ENCODE results near the gene PPP2R3B. TPM values are rescaled to one million over a fixed set of nuclear protein-coding genes. Genes with fewer than 3 reads are reported as not detected.
"Not testable (repeated sequence)": the region's sequence is repeated elsewhere in the genome, so short reads cannot be mapped to it uniquely, and the experiment has no call there.

PPP2R3B gene, protein sequence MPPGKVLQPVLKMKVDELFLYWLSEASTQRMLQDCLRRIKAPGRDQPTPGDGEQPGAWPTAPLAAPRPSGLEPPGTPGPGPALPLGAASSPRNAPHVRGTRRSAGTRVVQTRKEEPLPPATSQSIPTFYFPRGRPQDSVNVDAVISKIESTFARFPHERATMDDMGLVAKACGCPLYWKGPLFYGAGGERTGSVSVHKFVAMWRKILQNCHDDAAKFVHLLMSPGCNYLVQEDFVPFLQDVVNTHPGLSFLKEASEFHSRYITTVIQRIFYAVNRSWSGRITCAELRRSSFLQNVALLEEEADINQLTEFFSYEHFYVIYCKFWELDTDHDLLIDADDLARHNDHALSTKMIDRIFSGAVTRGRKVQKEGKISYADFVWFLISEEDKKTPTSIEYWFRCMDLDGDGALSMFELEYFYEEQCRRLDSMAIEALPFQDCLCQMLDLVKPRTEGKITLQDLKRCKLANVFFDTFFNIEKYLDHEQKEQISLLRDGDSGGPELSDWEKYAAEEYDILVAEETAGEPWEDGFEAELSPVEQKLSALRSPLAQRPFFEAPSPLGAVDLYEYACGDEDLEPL
- total RNA-seq (10 to 100 TPM; 21.2 to 23.1 TPM), polyA plus RNA-seq (10.0 TPM)

DNA sequence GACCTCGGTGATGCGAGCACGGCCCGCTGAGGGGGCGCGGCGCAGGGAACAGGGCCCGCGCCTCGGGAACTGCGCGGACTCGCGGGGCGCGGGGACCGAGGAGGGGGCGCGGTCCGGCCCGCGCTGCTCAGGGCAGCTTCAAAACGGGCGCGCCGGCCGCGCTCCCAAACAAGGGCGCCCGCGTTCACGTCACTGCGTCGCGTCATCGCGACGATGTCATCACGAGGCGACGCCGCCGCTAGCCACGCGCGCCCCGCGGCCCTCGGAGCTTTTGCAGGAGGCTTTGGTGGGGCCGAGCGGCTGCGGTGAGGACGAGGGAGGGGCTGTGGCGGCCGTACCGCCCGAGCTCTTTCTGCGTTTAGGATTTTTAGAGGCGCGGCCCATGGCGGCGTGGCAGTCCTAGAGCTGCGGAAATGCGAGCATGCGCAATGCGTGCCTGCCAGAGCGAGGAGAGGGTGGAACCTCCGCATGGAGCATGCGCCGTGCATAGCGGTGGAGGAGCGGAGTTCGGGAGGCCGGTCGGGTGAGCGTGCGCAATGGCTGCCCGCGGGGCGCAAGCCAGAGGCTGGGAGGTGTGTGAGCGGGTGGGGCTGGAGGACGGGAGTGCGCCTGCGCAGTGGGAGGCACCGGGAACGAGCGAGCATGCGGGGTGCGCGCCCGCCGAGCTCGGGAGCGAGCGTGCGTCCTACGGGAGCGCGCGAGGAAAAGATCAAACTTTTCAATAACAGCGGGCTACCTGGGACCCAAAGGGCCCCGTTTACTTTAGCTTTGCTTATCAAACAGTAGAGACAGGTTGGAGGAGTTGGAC lies at the start of gene PPP2R3B:
PPP2R3B (minus strand) TSS at position 140 of the 808 bp plus-strand sequence. CDS start 216 bp downstream, outside the sequence.
- no peaks in the 10 kb centered on the region for H3K9me3 ChIP-seq (ENCODE audit: low read length)
- ChIA-PET CTCF (no interaction called here), POLR2A (no interaction called here)
- H3K9me3 Mint-ChIP-seq: no peaks in the 10 kb centered on the region
- no peaks in the 10 kb centered on the region for H3K27me3 ChIP-seq (ENCODE audit: insufficient read depth, low read length, poor library complexity, severe bottlenecking)
- peaks cover 0 to 5% (median 0%) of the 10 kb centered on the region in 3 donors for H3K36me3 Mint-ChIP-seq
- H3K36me3 ChIP-seq (ENCODE audit: insufficient read depth, low read length): no peaks in the 10 kb centered on the region
- peaks cover 0 to 5% of the 10 kb centered on the region in 2 donors for H3K27me3 Mint-ChIP-seq
- peak within 1 kb of the TSS; percentile 98 for H3K27ac ChIP-seq (ENCODE audit: low read depth, low read length)
- DNase-seq: peak; percentile 99 to 100 (median 99)
- peaks cover 8 to 13% (median 10%) of the 10 kb centered on the region in 3 donors for H3K4me1 Mint-ChIP-seq
- H3K4me1 ChIP-seq (ENCODE audit: insufficient read depth, low read length): peaks cover 6% of the 10 kb centered on the region
- peak within 1 kb of the TSS; percentile 70 for H3K4me3 ChIP-seq (ENCODE audit: low read length)
- H3K4me3 Mint-ChIP-seq: peak within 1 kb of the TSS; percentile 85 to 95 (median 91)
- H3K27ac Mint-ChIP-seq: peak within 1 kb of the TSS; percentile 94 to 100 (median 99)

DNA sequence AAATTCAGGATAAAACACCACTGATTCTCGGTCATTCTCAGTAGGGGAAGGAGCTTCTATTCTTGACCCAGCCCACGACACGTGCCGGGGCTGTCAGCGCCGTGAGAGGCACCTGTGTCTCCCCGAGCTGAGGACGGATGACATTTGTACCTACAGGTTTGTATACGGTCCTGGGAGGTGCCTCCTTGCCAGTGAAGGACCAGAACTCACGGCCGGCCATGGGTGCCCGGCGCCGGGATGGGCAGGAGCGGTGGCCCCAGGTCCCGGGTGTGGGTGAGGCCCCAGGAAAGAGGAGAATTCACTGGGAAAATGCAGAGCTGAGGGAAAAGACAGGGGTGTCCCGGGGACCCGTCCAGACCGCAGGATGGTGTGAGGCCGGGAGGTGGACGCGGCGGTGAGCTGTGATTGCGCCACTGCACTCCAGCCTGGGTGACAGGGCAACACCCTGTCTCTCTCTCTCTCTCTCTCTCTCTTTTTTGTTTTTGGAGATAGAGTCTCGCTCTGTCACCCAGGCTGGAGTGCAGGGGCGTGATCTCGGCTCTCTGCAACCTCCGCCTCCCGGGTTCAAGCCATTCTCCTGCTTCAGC lies 48.9 kb upstream of the PPP2R3B start:
- Mint-ChIP-seq H3K4me3 (no peak overlapping the region), H3K9me3 (peaks cover 0 to 17% (median 4%) of the 10 kb centered on the region in 5 donors), H3K27me3 (peaks cover 4 to 8% of the 10 kb centered on the region in 2 donors), H3K36me3 (peaks cover 0 to 7% (median 0%) of the 10 kb centered on the region in 3 donors), H3K27ac (peak overlapping the region in 1 of 8 donors; percentile 24), H3K4me1 (peaks cover 0 to 10% (median 0%) of the 10 kb centered on the region in 3 donors)
- Histone ChIP-seq H3K27me3 (ENCODE audit: insufficient read depth, low read length, poor library complexity, severe bottlenecking) (no peaks in the 10 kb centered on the region), H3K9me3 (ENCODE audit: low read length) (no peaks in the 10 kb centered on the region), H3K4me1 (ENCODE audit: insufficient read depth, low read length) (no peaks in the 10 kb centered on the region), H3K36me3 (ENCODE audit: insufficient read depth, low read length) (no peaks in the 10 kb centered on the region), H3K27ac (ENCODE audit: low read depth, low read length) (no peak overlapping the region), H3K4me3 (ENCODE audit: low read length) (no peak overlapping the region)
- no peak for DNase-seq
- ChIA-PET CTCF (no interaction called here), POLR2A (no interaction called here)

DNA sequence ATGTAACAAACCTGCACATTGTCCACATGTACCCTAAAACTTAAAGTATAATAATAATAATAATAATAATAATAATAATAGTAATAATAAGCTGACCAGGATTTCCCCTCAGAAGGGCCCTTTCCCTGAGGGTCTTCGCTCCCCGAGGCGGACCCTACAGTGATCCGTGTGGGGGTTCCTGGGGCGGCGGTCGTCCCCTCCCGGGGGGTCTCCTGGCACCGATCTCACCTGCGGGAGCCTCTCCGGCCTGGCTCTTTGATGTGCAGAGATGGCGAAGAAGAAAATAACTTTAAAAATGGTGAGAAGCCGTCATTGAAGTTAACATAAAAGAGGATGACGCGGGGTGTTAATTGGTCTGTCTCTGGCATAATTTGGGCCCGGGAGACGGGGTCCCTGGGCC lies 48.2 kb upstream of the PPP2R3B start:
- Mint-ChIP-seq H3K27ac (peak overlapping the region in 1 of 8 donors; percentile 65), H3K9me3 (peaks cover 0 to 19% (median 4%) of the 10 kb centered on the region in 5 donors), H3K4me1 (peaks cover 0 to 10% (median 0%) of the 10 kb centered on the region in 3 donors), H3K4me3 (no peak overlapping the region), H3K27me3 (peaks cover 5 to 11% of the 10 kb centered on the region in 2 donors), H3K36me3 (peaks cover 0 to 7% (median 0%) of the 10 kb centered on the region in 3 donors)
- H3K27me3 ChIP-seq (ENCODE audit: insufficient read depth, low read length, poor library complexity, severe bottlenecking): no peaks in the 10 kb centered on the region
- DNase-seq: no peak
- no peaks in the 10 kb centered on the region for H3K4me1 ChIP-seq (ENCODE audit: insufficient read depth, low read length)
- H3K36me3 ChIP-seq (ENCODE audit: insufficient read depth, low read length): no peaks in the 10 kb centered on the region
- POLR2A ChIA-PET: no interaction called here
- no peak overlapping the region for H3K27ac ChIP-seq (ENCODE audit: low read depth, low read length)
- no peak overlapping the region for H3K4me3 ChIP-seq (ENCODE audit: low read length)
- H3K9me3 ChIP-seq (ENCODE audit: low read length): no peaks in the 10 kb centered on the region
- CTCF ChIA-PET: no interaction called here

DNA sequence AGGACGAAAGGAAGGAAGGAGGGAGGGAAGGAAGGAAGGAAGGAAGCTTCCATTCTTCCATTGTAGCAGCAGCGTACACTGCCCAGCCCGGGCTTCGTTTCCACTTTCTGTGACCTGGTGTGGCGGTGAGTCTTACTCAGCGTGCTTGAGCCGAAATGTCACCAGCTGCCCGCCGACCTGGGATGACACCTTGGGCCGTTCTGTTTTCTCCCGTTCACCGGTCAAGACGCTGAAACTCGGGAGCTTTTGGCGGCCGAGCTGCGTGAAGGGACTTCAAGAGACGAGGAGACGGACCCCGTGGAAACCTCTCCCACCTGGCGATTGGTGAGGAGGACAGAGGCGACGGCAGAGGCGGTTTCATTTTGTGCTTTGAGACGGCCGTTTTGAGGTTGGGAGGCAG lies 47.1 kb upstream of the PPP2R3B start:
- Mint-ChIP-seq H3K27ac (no peak overlapping the region), H3K4me1 (peaks cover 0 to 10% (median 0%) of the 10 kb centered on the region in 3 donors), H3K36me3 (peaks cover 0 to 7% (median 0%) of the 10 kb centered on the region in 3 donors), H3K27me3 (peaks cover 7 to 15% of the 10 kb centered on the region in 2 donors), H3K9me3 (peaks cover 0 to 19% (median 4%) of the 10 kb centered on the region in 5 donors), H3K4me3 (no peak overlapping the region)
- POLR2A ChIA-PET: no interaction called here
- no peak overlapping the region for H3K4me3 ChIP-seq (ENCODE audit: low read length)
- no peak overlapping the region for H3K27ac ChIP-seq (ENCODE audit: low read depth, low read length)
- no peaks in the 10 kb centered on the region for H3K4me1 ChIP-seq (ENCODE audit: insufficient read depth, low read length)
- no peaks in the 10 kb centered on the region for H3K27me3 ChIP-seq (ENCODE audit: insufficient read depth, low read length, poor library complexity, severe bottlenecking)
- no peak for DNase-seq
- CTCF ChIA-PET: no interaction called here
- no peaks in the 10 kb centered on the region for H3K9me3 ChIP-seq (ENCODE audit: low read length)
- H3K36me3 ChIP-seq (ENCODE audit: insufficient read depth, low read length): no peaks in the 10 kb centered on the region

- H3K4me1 ChIP-seq (ENCODE audit: insufficient read depth, low read length); H3K36me3 ChIP-seq (ENCODE audit: insufficient read depth, low read length); H3K9me3 ChIP-seq (ENCODE audit: low read length); DNase-seq; CTCF ChIA-PET; H3K27me3 ChIP-seq (ENCODE audit: insufficient read depth, low read length, poor library complexity, severe bottlenecking); H3K4me3 Mint-ChIP-seq; POLR2A ChIA-PET; H3K4me3 ChIP-seq (ENCODE audit: low read length); H3K36me3 Mint-ChIP-seq; H3K27ac ChIP-seq (ENCODE audit: low read depth, low read length); H3K27ac Mint-ChIP-seq: not testable (repeated sequence)
- Mint-ChIP-seq H3K4me1 (peaks cover 3 to 10% (median 4%) of the 10 kb centered on the region in 3 donors), H3K9me3 (peaks cover 0 to 19% (median 4%) of the 10 kb centered on the region in 5 donors), H3K27me3 (peaks cover 15 to 21% of the 10 kb centered on the region in 2 donors)
Observed at GRCh38 chrX:432666-433065, 46.0 kb upstream of the PPP2R3B start.

DNA sequence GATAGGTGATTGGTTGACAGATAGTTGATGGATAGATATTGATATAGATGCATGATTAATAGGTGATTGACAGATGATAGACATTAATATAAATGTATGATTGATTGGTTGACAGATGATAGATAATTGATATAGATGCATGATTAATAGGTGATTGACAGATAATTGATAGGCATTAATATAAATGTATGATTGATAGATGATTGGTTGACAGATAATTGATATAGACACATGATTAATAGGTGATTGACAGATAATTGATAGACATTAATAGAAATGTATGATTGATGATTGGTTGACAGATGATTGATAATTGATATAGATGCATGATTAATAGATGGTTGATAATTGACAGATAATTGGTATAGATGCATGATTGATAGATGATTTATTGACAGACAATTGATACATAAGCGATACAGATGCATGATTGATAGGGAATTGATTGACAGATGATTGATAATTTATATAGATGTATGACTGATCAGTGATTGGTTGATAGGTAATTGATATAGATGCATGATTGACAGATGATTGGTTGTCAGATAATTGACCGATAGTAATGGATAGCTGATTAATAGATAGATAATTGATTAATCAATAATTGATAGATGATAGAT lies 44.9 kb upstream of the PPP2R3B start:
- no peak for DNase-seq
- Mint-ChIP-seq H3K27ac (peak overlapping the region in 1 of 8 donors; percentile 0), H3K36me3 (peaks cover 0 to 7% (median 0%) of the 10 kb centered on the region in 3 donors), H3K4me3 (no peak overlapping the region), H3K9me3 (peaks cover 0 to 16% (median 4%) of the 10 kb centered on the region in 5 donors), H3K27me3 (peaks cover 15 to 24% of the 10 kb centered on the region in 2 donors), H3K4me1 (peaks cover 3 to 5% (median 4%) of the 10 kb centered on the region in 3 donors)
- Histone ChIP-seq H3K27me3 (ENCODE audit: insufficient read depth, low read length, poor library complexity, severe bottlenecking) (no peaks in the 10 kb centered on the region), H3K4me3 (ENCODE audit: low read length) (no peak overlapping the region), H3K36me3 (ENCODE audit: insufficient read depth, low read length) (no peaks in the 10 kb centered on the region), H3K4me1 (ENCODE audit: insufficient read depth, low read length) (no peaks in the 10 kb centered on the region), H3K27ac (ENCODE audit: low read depth, low read length) (no peak overlapping the region), H3K9me3 (ENCODE audit: low read length) (no peaks in the 10 kb centered on the region)
- ChIA-PET CTCF (no interaction called here), POLR2A (no interaction called here)

DNA sequence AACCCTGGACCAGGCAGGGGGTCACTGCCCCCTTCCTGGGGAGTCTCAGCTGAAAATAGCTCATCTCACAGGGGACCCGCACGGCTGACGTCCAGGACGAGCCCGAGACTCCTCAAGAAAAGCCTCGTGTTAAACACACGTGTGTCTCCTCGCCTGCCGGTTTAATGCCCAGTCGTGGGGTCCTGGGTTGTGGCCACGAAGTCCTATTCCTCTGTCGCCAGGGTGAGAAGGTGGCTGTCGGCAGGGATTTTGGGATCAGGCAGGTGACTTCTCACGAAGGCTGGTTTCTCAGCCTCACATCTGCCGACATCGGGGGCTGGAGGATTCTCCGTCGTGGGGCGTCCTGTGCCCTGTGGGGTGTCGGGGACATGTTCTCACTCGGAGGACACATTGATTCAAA lies 44.3 kb upstream of the PPP2R3B start:
- DNase-seq: no peak
- H3K36me3 Mint-ChIP-seq: peaks cover 0 to 7% (median 0%) of the 10 kb centered on the region in 3 donors
- ChIA-PET POLR2A (no interaction called here), CTCF (no interaction called here)
- H3K27ac Mint-ChIP-seq: no peak overlapping the region
- no peak overlapping the region for H3K4me3 Mint-ChIP-seq
- H3K27ac ChIP-seq (ENCODE audit: low read depth, low read length): no peak overlapping the region
- no peaks in the 10 kb centered on the region for H3K36me3 ChIP-seq (ENCODE audit: insufficient read depth, low read length)
- H3K4me1 ChIP-seq (ENCODE audit: insufficient read depth, low read length): no peaks in the 10 kb centered on the region
- H3K27me3 ChIP-seq (ENCODE audit: insufficient read depth, low read length, poor library complexity, severe bottlenecking): no peaks in the 10 kb centered on the region
- H3K4me1 Mint-ChIP-seq: peaks cover 0 to 4% (median 3%) of the 10 kb centered on the region in 3 donors
- peaks cover 0 to 13% (median 4%) of the 10 kb centered on the region in 5 donors for H3K9me3 Mint-ChIP-seq
- H3K4me3 ChIP-seq (ENCODE audit: low read length): no peak overlapping the region
- peaks cover 13 to 28% of the 10 kb centered on the region in 2 donors for H3K27me3 Mint-ChIP-seq
- no peaks in the 10 kb centered on the region for H3K9me3 ChIP-seq (ENCODE audit: low read length)

All from CD8-positive, alpha-beta memory T cell (primary cell).